Muscle layer of colon (tissue), 2 donors: ENCODE results near the gene MIR17HG.

Source experiments
- H3K27ac ChIP-seq: one replicate; pipeline ENCODE4 v1.7.0; 2013; ENCODE audit warnings: low read depth, mild to moderate bottlenecking, low read length, moderate library complexity
- H3K27me3 ChIP-seq, 2 donors: one replicate each; pipeline ENCODE4 v1.7.0; 2013; ENCODE audit warnings: low read length in 2 of 2, mild to moderate bottlenecking in 2 of 2; ENCODE audit not compliant: insufficient read depth in 2 of 2, control insufficient read depth in 1 of 2
- H3K36me3 ChIP-seq: one replicate; pipeline ENCODE4 v1.7.0; 2013; ENCODE audit warnings: mild to moderate bottlenecking, low read length; ENCODE audit not compliant: insufficient read depth
- H3K4me1 ChIP-seq: one replicate; pipeline ENCODE4 v1.7.0; 2013; ENCODE audit warnings: mild to moderate bottlenecking, low read length; ENCODE audit not compliant: insufficient read depth
- H3K4me3 ChIP-seq, 2 donors: one replicate each; pipeline ENCODE4 v1.7.0; 2013; ENCODE audit warnings: low read length in 2 of 2, low read depth in 1 of 2, mild to moderate bottlenecking in 1 of 2, moderate library complexity in 1 of 2
- H3K9ac ChIP-seq: one replicate; pipeline ENCODE4 v1.7.0; 2013; ENCODE audit warnings: low read length
- H3K9me3 ChIP-seq: one replicate; pipeline ENCODE4 v1.7.0; 2013; ENCODE audit warnings: mild to moderate bottlenecking, low read length
- donor health status: abdominal sarcoma.
- donor health status: Adenocarcinoma of cecum.

Gene MIR17HG

GRCh38 chr13:91372911-91373310 lies 25.4 kb downstream of the MIR17HG start:
- Histone ChIP-seq H3K9ac (no peak overlapping the region), H3K27ac (no peak overlapping the region), H3K27me3 (no peaks in the 10 kb centered on the region), H3K9me3 (no peaks in the 10 kb centered on the region), H3K4me3 (no peak overlapping the region), H3K4me1 (no peaks in the 10 kb centered on the region), H3K36me3 (no peaks in the 10 kb centered on the region)

- Histone ChIP-seq H3K27me3 (no peaks in the 10 kb centered on the region), H3K9ac (no peak overlapping the region), H3K36me3 (no peaks in the 10 kb centered on the region), H3K4me1 (no peaks in the 10 kb centered on the region), H3K4me3 (no peak overlapping the region), H3K9me3 (no peaks in the 10 kb centered on the region), H3K27ac (no peak overlapping the region)
Measured at GRCh38 chr13:91375116-91375729, 27.7 kb downstream of the MIR17HG start.

- Histone ChIP-seq H3K36me3 (no peaks in the 10 kb centered on the region), H3K4me3 (no peak overlapping the region), H3K9ac (no peak overlapping the region), H3K27me3 (no peaks in the 10 kb centered on the region), H3K27ac (no peak overlapping the region), H3K4me1 (no peaks in the 10 kb centered on the region), H3K9me3 (no peaks in the 10 kb centered on the region)
Measured at GRCh38 chr13:91381371-91381770, 33.9 kb downstream of the MIR17HG start.

- H3K9me3 ChIP-seq: no peaks in the 10 kb centered on the region
- no peaks in the 10 kb centered on the region for H3K27me3 ChIP-seq
- H3K4me3 ChIP-seq: no peak overlapping the region
- H3K4me1 ChIP-seq: no peaks in the 10 kb centered on the region
- H3K36me3 ChIP-seq: no peaks in the 10 kb centered on the region
- no peak overlapping the region for H3K27ac ChIP-seq
- no peak overlapping the region for H3K9ac ChIP-seq
Measured at GRCh38 chr13:91383836-91384235, 36.3 kb downstream of the MIR17HG start.

GRCh38 chr13:91384896-91385295 lies 37.4 kb downstream of the MIR17HG start:
- no peaks in the 10 kb centered on the region for H3K4me1 ChIP-seq
- H3K4me3 ChIP-seq: no peak overlapping the region
- H3K27me3 ChIP-seq: no peaks in the 10 kb centered on the region
- H3K9ac ChIP-seq: no peak overlapping the region
- no peaks in the 10 kb centered on the region for H3K9me3 ChIP-seq
- H3K27ac ChIP-seq: no peak overlapping the region
- no peaks in the 10 kb centered on the region for H3K36me3 ChIP-seq

GRCh38 chr13:91389186-91389585 lies 41.7 kb downstream of the MIR17HG start:
- H3K27me3 ChIP-seq: peaks cover 0 to 5% of the 10 kb centered on the region in 2 donors
- no peaks in the 10 kb centered on the region for H3K36me3 ChIP-seq
- no peak overlapping the region for H3K4me3 ChIP-seq
- no peak overlapping the region for H3K9ac ChIP-seq
- no peaks in the 10 kb centered on the region for H3K9me3 ChIP-seq
- H3K27ac ChIP-seq: no peak overlapping the region
- H3K4me1 ChIP-seq: no peaks in the 10 kb centered on the region

- H3K27me3 ChIP-seq: peaks cover 0 to 41% of the 10 kb centered on the region in 2 donors
- H3K27ac ChIP-seq: no peak overlapping the region
- H3K9me3 ChIP-seq: no peaks in the 10 kb centered on the region
- no peaks in the 10 kb centered on the region for H3K36me3 ChIP-seq
- H3K4me3 ChIP-seq: no peak overlapping the region
- no peak overlapping the region for H3K9ac ChIP-seq
- H3K4me1 ChIP-seq: peaks cover 5% of the 10 kb centered on the region
Measured at GRCh38 chr13:91397595-91397994, 50.1 kb downstream of the MIR17HG start.

- no peak within 1 kb of the TSS for H3K9ac ChIP-seq
- H3K9me3 ChIP-seq: no peaks in the 10 kb centered on the region
- H3K27ac ChIP-seq: no peak within 1 kb of the TSS
- H3K36me3 ChIP-seq: no peaks in the 10 kb centered on the region
- H3K4me1 ChIP-seq: peaks cover 5% of the 10 kb centered on the region
- peaks cover 0 to 41% of the 10 kb centered on the region in 2 donors for H3K27me3 ChIP-seq
- peak within 1 kb of the TSS; percentile 11 to 53 for H3K4me3 ChIP-seq
Measured at GRCh38 chr13:91398413-91399188, 51.1 kb downstream of the MIR17HG start, which contains the start of gene GPC5. TSS of gene GPC5 (plus strand) at chr13:91398621.

GRCh38 chr13:91399189-91400062 lies 51.9 kb downstream of the MIR17HG start:
- H3K27ac ChIP-seq: no peak overlapping the region
- H3K27me3 ChIP-seq: peaks cover 0 to 36% of the 10 kb centered on the region in 2 donors
- H3K9me3 ChIP-seq: no peaks in the 10 kb centered on the region
- H3K9ac ChIP-seq: no peak overlapping the region
- H3K4me1 ChIP-seq: peaks cover 5% of the 10 kb centered on the region
- no peaks in the 10 kb centered on the region for H3K36me3 ChIP-seq
- H3K4me3 ChIP-seq: peak overlapping the region; percentile 11 to 53

- Histone ChIP-seq H3K4me1 (peaks cover 5% of the 10 kb centered on the region), H3K27me3 (peaks cover 0 to 32% of the 10 kb centered on the region in 2 donors), H3K27ac (no peak overlapping the region), H3K36me3 (no peaks in the 10 kb centered on the region), H3K9me3 (no peaks in the 10 kb centered on the region), H3K4me3 (no peak overlapping the region), H3K9ac (no peak overlapping the region)
Measured at GRCh38 chr13:91400063-91400399, 52.5 kb downstream of the MIR17HG start.

GRCh38 chr13:91400671-91401070 lies 53.2 kb downstream of the MIR17HG start:
- H3K27ac ChIP-seq: no peak overlapping the region
- peaks cover 5% of the 10 kb centered on the region for H3K4me1 ChIP-seq
- no peak overlapping the region for H3K4me3 ChIP-seq
- no peaks in the 10 kb centered on the region for H3K36me3 ChIP-seq
- H3K9ac ChIP-seq: no peak overlapping the region
- H3K27me3 ChIP-seq: peaks cover 0 to 32% of the 10 kb centered on the region in 2 donors
- no peaks in the 10 kb centered on the region for H3K9me3 ChIP-seq
